Caco-2 (cell line): ENCODE data around the gene OR2G3. TPM values are rescaled to one million over a fixed set of nuclear protein-coding genes. Genes with fewer than 3 reads are reported as not detected.

Source experiments
- BruUV-seq: library from RNA; stranded (reverse); fragments of 400-500 nt; replicated peaks from 2 replicates; lab custom pipeline; 2021; lab: Mats Ljungman, UMichigan
- CTCF ChIA-PET: fragments of 300-600 bp; sonication (Branson Sonifier 250); formaldehyde crosslinking; loops from one replicate; lab custom pipeline; 2022; ENCODE audit warnings: antibody characterized with exemption; lab: Charles Lee
- POLR2A ChIA-PET: fragments of 300-600 bp; sonication (Branson Sonifier 250); formaldehyde crosslinking; loops from one replicate; lab custom pipeline; 2022; ENCODE audit warnings: antibody characterized with exemption; lab: Charles Lee
- DNase-seq, 2 experiments: peaks; one replicate each; pipeline versions ENCODE4 v3.0.0 to v3.0.0-alpha.2; 2020 to 2022
- H3K27me3 ChIP-seq: replicated peaks from 2 replicates; pipeline ENCODE4 v1.6.0; 2011; ENCODE audit warnings: low read length; ENCODE audit not compliant: control insufficient read depth, insufficient read depth
- H3K36me3 ChIP-seq: 2 replicates; pipeline ENCODE4 v1.5.1; 2011; ENCODE audit warnings: low read length; ENCODE audit not compliant: control insufficient read depth, insufficient read depth
- H3K4me1 ChIP-seq: fragments of 250-450 bp; sonication (Bioruptor Pico); 2 replicates; pipeline ENCODE4 v1.5.1; 2020; ENCODE audit warnings: mild to moderate bottlenecking
- H3K4me3 ChIP-seq: 2 replicates; pipeline ENCODE4 v1.5.1; 2011; ENCODE audit warnings: low read depth, mild to moderate bottlenecking, control low read depth, low read length
- H3K9me3 ChIP-seq: fragments of 250-450 bp; sonication (Bioruptor Pico); 2 replicates; pipeline ENCODE4 v1.5.1; 2020; ENCODE audit warnings: mild to moderate bottlenecking, moderate library complexity
- H3K27ac Mint-ChIP-seq: one replicate; pipeline ENCODE4 v1.8.0; 2022; ENCODE audit warnings: mixed read lengths; ENCODE audit not compliant: unreplicated experiment
- H3K27me3 Mint-ChIP-seq: one replicate; pipeline ENCODE4 v1.8.0; 2022; ENCODE audit warnings: mixed read lengths; ENCODE audit not compliant: insufficient read depth, unreplicated experiment
- H3K36me3 Mint-ChIP-seq: one replicate; pipeline ENCODE4 v1.8.0; 2022; ENCODE audit warnings: mild to moderate bottlenecking, mixed read lengths; ENCODE audit not compliant: insufficient read depth, unreplicated experiment
- H3K4me1 Mint-ChIP-seq: one replicate; pipeline ENCODE4 v1.8.0; 2022; ENCODE audit warnings: low read depth, mixed read lengths; ENCODE audit not compliant: unreplicated experiment
- H3K4me3 Mint-ChIP-seq: one replicate; pipeline ENCODE4 v1.8.0; 2022; ENCODE audit warnings: mild to moderate bottlenecking, moderate library complexity, mixed read lengths; ENCODE audit not compliant: unreplicated experiment
- H3K9me3 Mint-ChIP-seq: one replicate; pipeline ENCODE4 v1.8.0; 2022; ENCODE audit warnings: mixed read lengths; ENCODE audit not compliant: unreplicated experiment
- intact Hi-C: fragments of 100-400 bp; cut with micrococcal nuclease; formaldehyde crosslinking; loops from one replicate; pipeline ENCODE4 v1.10.0; 2022; ENCODE audit not compliant: unreplicated experiment
- total RNA-seq: library from RNA; stranded (reverse); gene quantifications from 2 replicates; pipeline ENCODE4 v1.2.3, GENCODE V29; 2022
- TF ChIP-seq, protein P1 (sequence below), 2 experiments: fragments of 200-600 bp in 1 of 2; IDR thresholded peaks; 1 replicate in 1 of 2; 2 replicates in 1 of 2; pipeline versions ENCODE4 v1.5.1 to v1.8.0; 2011 to 2022; ENCODE audit warnings: antibody characterized with exemption in 1 of 2, control low read depth in 1 of 2, inconsistent platforms in 1 of 2, low read depth in 1 of 2, low read length in 1 of 2, mild to moderate bottlenecking in 1 of 2, moderate library complexity in 1 of 2; ENCODE audit not compliant: insufficient read depth in 1 of 2, severe bottlenecking in 1 of 2, unreplicated experiment in 1 of 2

The OR2G3 gene
- total RNA-seq, 1 experiment from 2014 or later, result not detected

DNA sequence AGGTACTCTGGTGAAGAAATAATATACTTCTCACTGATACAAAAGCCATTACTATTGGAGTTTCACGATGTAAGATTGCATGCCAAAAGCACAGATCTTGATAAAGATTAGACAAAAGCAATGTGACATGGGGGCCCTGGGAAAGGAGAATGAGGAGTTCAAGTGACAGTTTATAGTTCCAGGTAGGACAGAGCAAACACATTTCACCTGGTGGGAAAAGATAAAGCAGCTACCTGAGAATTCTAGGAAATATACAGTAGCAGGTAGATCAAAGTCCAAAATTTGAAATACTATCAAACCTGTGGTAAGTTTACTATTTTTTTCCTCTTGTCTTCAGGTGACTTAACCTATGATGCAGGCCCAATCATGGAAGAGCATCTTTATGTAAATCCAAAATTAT is 8.0 kb downstream of the OR2G3 start:
- intact Hi-C loops, result no loop called here
- H3K9me3 ChIP-seq, result no peaks in the 10 kb centered on the region
- ChIA-PET CTCF (no interaction called here), POLR2A (no interaction called here)
- DNase-seq, result no peak
- Mint-ChIP-seq H3K4me3 (no peak overlapping the region), H3K4me1 (peaks cover 7% of the 10 kb centered on the region), H3K36me3 (no peaks in the 10 kb centered on the region), H3K9me3 (peaks cover 14% of the 10 kb centered on the region), H3K27ac (no peak overlapping the region), H3K27me3 (peaks cover 2% of the 10 kb centered on the region)
- no peaks in the 10 kb centered on the region for H3K36me3 ChIP-seq
- TF ChIP-seq, protein P1, sequence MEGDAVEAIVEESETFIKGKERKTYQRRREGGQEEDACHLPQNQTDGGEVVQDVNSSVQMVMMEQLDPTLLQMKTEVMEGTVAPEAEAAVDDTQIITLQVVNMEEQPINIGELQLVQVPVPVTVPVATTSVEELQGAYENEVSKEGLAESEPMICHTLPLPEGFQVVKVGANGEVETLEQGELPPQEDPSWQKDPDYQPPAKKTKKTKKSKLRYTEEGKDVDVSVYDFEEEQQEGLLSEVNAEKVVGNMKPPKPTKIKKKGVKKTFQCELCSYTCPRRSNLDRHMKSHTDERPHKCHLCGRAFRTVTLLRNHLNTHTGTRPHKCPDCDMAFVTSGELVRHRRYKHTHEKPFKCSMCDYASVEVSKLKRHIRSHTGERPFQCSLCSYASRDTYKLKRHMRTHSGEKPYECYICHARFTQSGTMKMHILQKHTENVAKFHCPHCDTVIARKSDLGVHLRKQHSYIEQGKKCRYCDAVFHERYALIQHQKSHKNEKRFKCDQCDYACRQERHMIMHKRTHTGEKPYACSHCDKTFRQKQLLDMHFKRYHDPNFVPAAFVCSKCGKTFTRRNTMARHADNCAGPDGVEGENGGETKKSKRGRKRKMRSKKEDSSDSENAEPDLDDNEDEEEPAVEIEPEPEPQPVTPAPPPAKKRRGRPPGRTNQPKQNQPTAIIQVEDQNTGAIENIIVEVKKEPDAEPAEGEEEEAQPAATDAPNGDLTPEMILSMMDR (IDR thresholded peaks at IDR 0.05; ENCODE audit: insufficient read depth in 1 of 2, low read depth in 1 of 2, low read length in 1 of 2, severe bottlenecking in 1 of 2, unreplicated experiment in 1 of 2), result no peak
- no peak overlapping the region for H3K4me3 ChIP-seq
- H3K4me1 ChIP-seq, result no peaks in the 10 kb centered on the region
- H3K27me3 ChIP-seq, result no peaks in the 10 kb centered on the region
- BruUV-seq, result no TSS peak

DNA sequence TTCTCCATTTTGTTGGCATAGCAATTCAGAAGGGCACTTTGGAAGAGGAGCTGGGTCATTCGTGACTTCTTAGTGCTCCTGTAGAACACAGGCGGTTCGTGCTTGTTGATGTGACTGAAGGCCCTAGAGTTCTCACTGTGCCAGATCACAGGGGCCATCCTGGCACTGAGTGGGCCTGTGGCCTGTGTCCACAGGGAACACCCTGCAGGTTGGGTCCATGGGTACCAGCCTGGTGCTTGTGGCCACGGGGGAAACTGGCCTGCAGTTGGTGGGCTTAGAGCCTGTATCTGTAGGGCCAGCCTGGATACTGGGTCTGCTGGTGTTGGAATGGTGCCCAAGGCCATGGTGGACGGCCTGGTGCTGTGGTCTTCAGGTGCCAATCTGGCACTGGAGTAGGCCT is 9.2 kb downstream of the OR2G3 start:
- Mint-ChIP-seq H3K27ac (no peak overlapping the region), H3K27me3 (peaks cover 2% of the 10 kb centered on the region), H3K4me3 (no peak overlapping the region), H3K9me3 (peaks cover 14% of the 10 kb centered on the region), H3K4me1 (peaks cover 7% of the 10 kb centered on the region), H3K36me3 (no peaks in the 10 kb centered on the region)
- intact Hi-C loops, result no loop called here
- ChIA-PET POLR2A (no interaction called here), CTCF (no interaction called here)
- Histone ChIP-seq H3K27me3 (no peaks in the 10 kb centered on the region), H3K9me3 (no peaks in the 10 kb centered on the region), H3K4me1 (no peaks in the 10 kb centered on the region), H3K36me3 (no peaks in the 10 kb centered on the region), H3K4me3 (no peak overlapping the region)
- TF ChIP-seq, protein P1 (IDR thresholded peaks at IDR 0.05; ENCODE audit: insufficient read depth in 1 of 2, low read depth in 1 of 2, low read length in 1 of 2, severe bottlenecking in 1 of 2, unreplicated experiment in 1 of 2), result no peak
- BruUV-seq, result no TSS peak
- no peak for DNase-seq

DNA sequence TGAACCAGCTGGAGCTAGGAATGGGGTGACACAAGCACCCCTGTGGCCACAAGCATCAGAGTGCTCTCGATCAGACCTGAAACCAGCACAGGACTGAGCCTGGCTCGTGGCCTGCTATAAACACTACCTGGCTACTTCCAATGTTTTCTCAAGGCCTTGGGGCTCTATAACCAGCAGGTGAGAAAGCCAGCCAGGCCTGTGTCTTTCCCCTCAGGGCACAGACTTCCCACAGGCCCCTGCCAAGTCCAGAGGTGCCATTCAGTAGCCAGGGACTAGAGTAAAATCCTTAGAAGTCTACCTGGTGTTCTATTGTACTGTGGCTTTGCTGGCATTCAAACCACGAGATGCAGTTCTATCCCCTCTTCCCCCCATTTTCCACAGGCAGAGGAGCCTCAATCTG is 22.6 kb downstream of the OR2G3 start:
- Mint-ChIP-seq H3K4me1 (no peaks in the 10 kb centered on the region), H3K27ac (no peak overlapping the region), H3K4me3 (no peak overlapping the region), H3K9me3 (no peaks in the 10 kb centered on the region), H3K27me3 (no peaks in the 10 kb centered on the region), H3K36me3 (no peaks in the 10 kb centered on the region)
- intact Hi-C loops, result no loop called here
- no peaks in the 10 kb centered on the region for H3K9me3 ChIP-seq
- H3K27me3 ChIP-seq, result no peaks in the 10 kb centered on the region
- POLR2A ChIA-PET, result no interaction called here
- no peak overlapping the region for H3K4me3 ChIP-seq
- DNase-seq, result no peak
- BruUV-seq, result no TSS peak
- no peaks in the 10 kb centered on the region for H3K4me1 ChIP-seq
- CTCF ChIA-PET, result no interaction called here
- TF ChIP-seq, protein P1 (IDR thresholded peaks at IDR 0.05; ENCODE audit: insufficient read depth in 1 of 2, low read depth in 1 of 2, low read length in 1 of 2, severe bottlenecking in 1 of 2, unreplicated experiment in 1 of 2), result no peak
- no peaks in the 10 kb centered on the region for H3K36me3 ChIP-seq
